ENCODE measurements around the gene EPB42.
A peak's percentile ranks its signal among the peaks of the same experiment; 100 is the strongest.
"Not testable (repeated sequence)": the region's sequence is repeated elsewhere in the genome, so short reads cannot be mapped to it uniquely, and the experiment has no call there.

Gene EPB42

GRCh38 chr15:43241100-43241499, 20.3 kb upstream of the EPB42 start:
- DNase-seq, result peak in 11 of 56 donors; percentile 2 to 48 (median 16)

GRCh38 chr15:43239732-43240491, 19.1 kb upstream of the EPB42 start:
- DNase-seq, result no peak

DNA sequence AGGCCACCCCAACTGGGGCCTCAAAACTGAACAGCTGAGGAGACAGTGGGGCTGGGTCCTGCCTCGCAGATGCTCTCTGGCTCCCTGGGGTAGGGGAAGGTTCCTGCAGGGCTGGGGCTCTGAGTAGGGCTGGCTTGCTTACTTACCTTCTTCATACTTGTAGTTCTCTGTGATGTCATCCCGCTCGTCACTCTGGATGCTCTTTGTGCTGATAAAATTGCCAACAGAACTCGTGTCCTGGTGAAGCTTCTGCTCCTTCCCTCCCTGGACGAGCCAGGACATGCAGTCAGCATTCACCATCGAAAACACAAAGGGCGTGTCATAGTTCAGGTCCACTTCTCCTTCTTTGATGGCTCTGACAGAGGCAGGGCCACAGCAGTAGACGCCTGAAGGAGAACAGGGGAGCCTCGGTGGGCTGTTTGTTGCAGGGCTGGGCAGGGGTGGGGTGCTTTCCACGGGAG, 17.9 kb upstream of the EPB42 start:
- no peak for DNase-seq

GRCh38 chr15:43237842-43238470, 17.1 kb upstream of the EPB42 start:
- no peak for DNase-seq

DNA sequence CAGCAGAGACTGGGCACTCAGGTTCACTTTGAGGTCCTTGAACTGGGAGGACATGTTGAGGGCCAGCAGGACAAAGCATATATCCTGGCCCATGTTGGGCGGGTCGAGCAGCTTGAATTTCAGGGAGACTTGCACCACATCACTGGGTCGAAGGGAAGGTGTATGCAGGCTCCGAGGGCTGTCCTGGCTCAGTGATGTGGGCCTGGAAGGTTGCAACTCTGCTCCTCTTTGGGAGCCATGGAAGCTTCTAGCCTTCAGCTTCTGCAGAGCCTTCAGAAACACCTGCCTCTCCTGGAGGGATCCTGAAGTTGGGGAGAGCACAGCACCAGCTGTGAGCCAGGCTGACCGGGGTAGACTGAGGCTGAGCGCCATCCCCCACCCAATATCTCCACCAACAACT, 14.7 kb upstream of the EPB42 start:
- DNase-seq, result no peak

DNA sequence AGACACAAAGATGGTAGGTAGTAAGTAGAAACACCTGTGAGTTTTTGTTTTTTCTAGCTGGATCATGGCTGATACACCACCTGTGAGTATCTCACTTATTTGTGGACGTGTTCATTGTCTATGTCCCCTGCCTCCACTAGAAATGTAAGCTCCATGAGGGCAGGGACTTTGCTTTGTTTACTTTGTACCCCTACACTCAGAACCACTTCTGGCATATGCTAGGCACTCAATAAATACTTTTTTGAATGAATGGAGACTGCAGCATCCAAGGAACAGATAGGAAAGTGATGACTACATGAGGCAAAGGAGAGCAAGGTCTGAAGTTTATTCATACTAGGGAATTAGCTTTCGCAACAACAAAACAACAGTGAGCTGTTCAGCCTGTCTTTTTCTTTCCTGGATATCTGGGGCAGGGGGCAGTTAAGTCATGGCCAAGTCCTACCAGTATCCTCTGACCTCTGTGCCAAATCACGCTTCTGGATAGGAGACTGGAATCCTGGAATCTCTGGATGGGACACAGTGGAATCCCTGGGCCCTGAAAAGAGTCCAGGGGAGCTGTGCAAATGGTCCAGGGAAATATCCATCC, 11.6 kb upstream of the EPB42 start:
- DNase-seq, result no peak

DNA sequence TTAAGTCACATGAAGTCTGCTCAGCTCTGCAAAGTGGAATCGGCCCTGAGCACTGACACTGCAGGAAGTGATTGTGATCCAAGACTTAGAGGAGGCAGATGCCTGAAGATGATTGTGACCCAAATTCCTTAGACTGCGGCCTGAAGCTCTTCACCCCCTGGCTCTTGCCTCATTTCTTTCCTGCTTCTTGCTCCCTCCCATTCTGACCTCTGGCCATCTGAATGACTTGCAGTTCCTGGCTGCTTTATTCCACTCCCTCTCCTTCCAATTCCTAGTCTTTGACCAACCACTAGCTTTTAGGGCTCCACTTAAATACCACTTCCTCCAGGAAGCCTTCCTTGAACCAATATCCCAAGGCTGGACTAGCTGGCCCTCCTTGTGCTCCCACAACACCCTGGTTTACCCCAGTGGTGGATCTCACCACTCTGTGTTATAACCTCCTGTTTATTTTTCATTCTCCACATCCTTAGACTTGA, 9.9 kb upstream of the EPB42 start:
- DNase-seq, result no peak

DNA sequence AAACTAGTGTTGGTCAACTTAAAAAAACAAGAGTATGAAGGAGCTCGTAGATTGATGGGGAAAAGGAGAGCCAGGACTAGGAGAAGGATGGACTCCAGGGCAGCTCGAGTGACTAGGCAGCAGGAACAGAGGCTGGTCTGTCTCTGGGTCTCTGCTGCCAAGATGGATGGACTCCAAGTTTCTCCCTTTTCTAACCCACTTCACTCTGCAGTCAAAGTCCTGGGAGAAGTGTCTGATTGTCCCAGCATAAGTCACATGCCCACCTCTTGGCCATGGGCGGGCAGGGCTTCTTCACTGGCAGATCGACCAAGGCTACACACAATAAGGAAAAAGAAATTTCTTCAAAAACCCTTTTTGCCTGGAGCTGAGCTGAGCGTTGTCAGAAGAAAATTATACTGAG, 9.2 kb upstream of the EPB42 start:
- peak in 35 of 56 donors; percentile 4 to 65 (median 25) for DNase-seq

GRCh38 chr15:43226436-43227305, 5.9 kb upstream of the EPB42 start:
- DNase-seq, result no peak

DNA sequence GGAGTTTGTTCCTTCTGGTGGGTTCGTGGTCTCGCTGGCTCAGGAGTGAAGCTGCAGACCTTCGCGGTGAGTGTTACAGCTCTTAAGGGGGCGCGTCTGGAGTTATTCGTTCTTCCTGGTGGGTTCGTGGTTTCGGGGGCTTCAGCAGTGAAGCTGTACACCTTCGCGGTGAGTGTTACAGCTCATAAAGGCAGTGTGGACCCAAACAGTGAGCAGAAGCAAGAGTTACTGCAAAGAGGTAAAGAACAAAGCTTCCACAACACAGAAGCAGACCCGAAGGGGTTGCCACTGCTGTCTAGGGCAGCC, 5.1 kb upstream of the EPB42 start:
- DNase-seq, result not testable (repeated sequence)

GRCh38 chr15:43225201-43225949, 4.6 kb upstream of the EPB42 start:
- peak in 15 of 56 donors; percentile 2 to 52 (median 9) for DNase-seq

GRCh38 chr15:43221422-43221821, 604 bp upstream of the EPB42 start:
- no peak for DNase-seq

DNA sequence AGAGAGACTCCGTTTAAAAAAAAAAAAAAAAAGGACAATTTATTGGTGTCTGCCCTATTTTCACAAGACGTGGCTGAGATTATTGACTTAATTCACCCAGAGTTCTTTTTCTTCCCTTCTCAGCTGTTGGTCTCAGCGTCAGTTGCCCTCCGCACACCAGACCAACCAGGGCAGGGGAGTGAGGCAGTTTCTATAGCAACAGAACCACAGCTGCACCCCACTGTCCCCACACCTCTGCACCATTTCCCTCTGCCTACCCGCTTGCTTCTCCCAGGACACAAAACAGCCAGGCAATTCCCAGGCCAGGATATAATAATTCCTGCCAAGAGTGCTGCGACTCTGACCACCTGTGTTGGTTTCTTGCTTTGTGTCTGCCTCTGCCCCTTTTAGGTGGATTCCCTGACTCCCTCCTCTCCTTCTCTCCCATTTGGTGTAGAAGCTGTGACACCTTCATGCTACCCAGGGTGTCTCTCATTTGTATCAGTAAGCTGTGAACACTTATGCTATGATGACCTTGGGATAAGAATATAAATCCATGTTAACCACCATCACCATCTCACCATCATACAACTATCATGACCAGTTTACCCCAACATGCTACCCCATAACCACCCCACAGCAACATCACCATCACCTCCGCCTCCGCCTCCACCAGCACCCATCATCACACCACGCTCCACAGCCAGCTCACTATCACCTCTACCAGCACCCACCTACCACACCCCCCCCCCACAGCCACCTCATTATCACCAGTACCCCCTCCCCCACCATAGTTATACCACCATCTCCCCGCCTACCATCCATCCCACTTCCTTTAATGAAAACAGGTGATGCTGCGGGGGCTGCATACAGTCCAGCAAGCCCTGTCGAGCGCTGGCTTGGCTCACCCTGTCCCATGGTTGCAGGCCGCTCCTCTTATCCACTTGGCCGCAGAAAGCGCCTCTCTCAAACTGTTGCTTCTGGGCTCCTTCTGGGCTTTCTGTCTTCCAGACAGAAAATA, 589 bp downstream of the EPB42 start:
- DNase-seq, result no peak

- DNase-seq, result no peak
These were observed 1.7 kb downstream of the EPB42 start for GRCh38 chr15:43218908-43219706.

GRCh38 chr15:43215961-43216360, 4.9 kb downstream of the EPB42 start:
- DNase-seq, result no peak

DNA sequence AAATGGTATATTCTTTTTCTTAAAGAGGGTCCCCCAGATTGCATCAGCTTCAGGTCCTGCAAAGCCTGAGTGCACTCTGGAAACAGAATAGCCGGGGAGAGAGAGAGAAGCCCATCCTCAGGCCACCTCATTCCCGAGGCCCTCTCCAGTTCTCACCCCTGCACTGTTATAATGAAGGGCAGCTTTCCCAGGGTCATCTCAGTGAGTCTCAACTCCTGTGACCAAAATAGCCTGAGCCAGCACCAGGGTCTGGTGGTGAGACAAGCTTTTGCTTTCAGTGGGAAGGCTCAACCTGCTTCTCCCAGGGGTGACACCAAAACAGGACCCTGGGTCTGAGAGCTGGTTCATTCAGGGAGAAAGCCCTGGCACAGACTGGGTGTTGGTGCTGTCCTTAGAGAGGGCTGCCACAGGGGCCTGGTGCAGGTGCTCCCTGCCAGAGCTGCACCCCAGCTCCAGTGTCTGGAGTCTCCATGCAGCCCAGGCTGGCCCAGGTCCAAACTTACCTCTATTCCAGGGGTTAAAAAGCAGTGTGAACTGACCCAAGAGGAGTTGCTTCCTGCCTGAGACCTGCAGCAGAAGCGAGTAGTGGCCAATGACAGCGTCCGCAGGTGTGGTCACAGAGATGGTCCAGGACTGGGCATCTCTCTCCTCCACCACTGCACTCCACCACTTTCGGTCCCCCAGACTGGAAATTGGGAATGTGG, 6.1 kb downstream of the EPB42 start:
- DNase-seq, result no peak

GRCh38 chr15:43214169-43214568, 6.6 kb downstream of the EPB42 start:
- DNase-seq, result no peak

DNA sequence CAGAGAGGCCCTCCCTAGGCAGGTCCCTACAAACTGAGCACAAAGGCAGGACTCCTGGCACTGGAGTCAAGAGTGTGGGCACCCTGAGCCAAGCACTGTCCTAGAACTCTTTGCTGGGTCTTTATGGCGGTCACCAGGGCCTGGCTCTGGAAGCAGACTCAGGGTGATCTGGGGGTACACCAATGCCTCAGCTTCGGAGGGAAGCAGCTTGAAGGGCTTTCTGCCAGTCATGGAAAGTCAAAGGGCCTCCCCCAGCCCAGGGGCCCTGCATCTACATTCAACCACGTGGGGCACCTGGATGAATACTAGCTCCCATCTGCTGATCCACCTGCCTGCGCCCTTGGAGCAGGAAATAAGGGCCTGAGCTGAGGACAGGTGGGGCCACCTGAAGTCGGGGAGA, 7.4 kb downstream of the EPB42 start:
- no peak for DNase-seq

Data from amygdala (tissue), 56 donors.